Activated CD8-positive, alpha-beta T cell treated with anti-CD3 and anti-CD28 coated beads for 36 hours (primary cell): Measurements from ENCODE around the gene DNLZ. TPM values are rescaled to one million over a fixed set of nuclear protein-coding genes. Genes with fewer than 3 reads are reported as not detected.

Experiments
- ATAC-seq: fragments of 200-7000 bp; cut with Tn5 transposase; one replicate; pipeline ENCODE4 v1.10.0; 2021; ENCODE audit warnings: mild to moderate bottlenecking, moderate library complexity
- CTCF ChIA-PET: fragments of 350-600 bp; sonication (Branson Sonifier 250); formaldehyde crosslinking; loops from one replicate; lab custom pipeline; 2021; ENCODE audit warnings: antibody characterized with exemption; lab: Charles Lee
- POLR2A ChIA-PET: fragments of 350-600 bp; sonication (Branson Sonifier 250); formaldehyde crosslinking; loops from one replicate; lab custom pipeline; 2021; ENCODE audit warnings: antibody characterized with exemption; lab: Charles Lee
- DNase-seq: peaks from one replicate; pipeline ENCODE4 v3.0.0-alpha.2; 2020
- H3K27ac Mint-ChIP-seq: one replicate; pipeline ENCODE4 v1.8.0; 2021; ENCODE audit warnings: mild to moderate bottlenecking, mixed read lengths
- H3K27me3 Mint-ChIP-seq: one replicate; pipeline ENCODE4 v1.8.0; 2021; ENCODE audit warnings: mixed read lengths
- H3K36me3 Mint-ChIP-seq: one replicate; pipeline ENCODE4 v1.8.0; 2021; ENCODE audit warnings: low read depth, mixed read lengths
- H3K4me1 Mint-ChIP-seq: one replicate; pipeline ENCODE4 v1.8.0; 2021; ENCODE audit warnings: low read depth, mixed read lengths
- H3K4me3 Mint-ChIP-seq: one replicate; pipeline ENCODE4 v1.8.0; 2021; ENCODE audit warnings: mild to moderate bottlenecking, moderate library complexity, mixed read lengths
- H3K9me3 Mint-ChIP-seq: one replicate; pipeline ENCODE4 v1.8.0; 2021; ENCODE audit warnings: mixed read lengths
- CTCF ChIP-seq: fragments of 200-600 bp; IDR thresholded peaks from one replicate; pipeline ENCODE4 v1.8.0; 2022; ENCODE audit warnings: antibody characterized with exemption, mild to moderate bottlenecking
- intact Hi-C: fragments of 100-400 bp; cut with micrococcal nuclease; formaldehyde crosslinking; loops from one replicate; pipeline ENCODE4 v1.10.0; 2022
- total RNA-seq, 2 experiments: library from RNA; stranded (reverse); gene quantifications; one replicate each; pipeline ENCODE4 v1.2.3, GENCODE V29; 2021

Gene DNLZ
- total RNA-seq = 10 to 100 TPM; 16.1 to 17.4 TPM

GRCh38 chr9:136363106-136363948, at the start of gene DNLZ:
Gene DNLZ, minus strand, starts transcription at chr9:136363744. Its CDS starts 30 bp downstream, at chr9:136363714.
- peak; percentile 97 for DNase-seq
- TF ChIP-seq CTCF = peak; percentile 98
- peaks cover 7% of the 10 kb centered on the region for H3K36me3 Mint-ChIP-seq
- H3K27ac Mint-ChIP-seq = peak within 1 kb of the TSS; percentile 89
- intact Hi-C loops = no loop called here
- POLR2A ChIA-PET = interaction anchor here (0.6 to 1.9 kb wide), 22 partner anchors 9 to 396 kb away, joined by 3 to 14 read pairs (median 4); partner anchors contain the start of genes CARD9, ENTR1, GPSM1 and PMPCA
- CTCF ChIA-PET = interaction anchor here (0.7 to 2.5 kb wide), 18 partner anchors 12 to 120 kb away, joined by 3 to 14 read pairs (median 4); partner anchors contain the start of genes ENTR1 and PMPCA
- peaks cover 11% of the 10 kb centered on the region for H3K4me1 Mint-ChIP-seq
- peak; percentile 95 for ATAC-seq
- H3K9me3 Mint-ChIP-seq = no peaks in the 10 kb centered on the region
- no peaks in the 10 kb centered on the region for H3K27me3 Mint-ChIP-seq
- peak within 1 kb of the TSS; percentile 81 for H3K4me3 Mint-ChIP-seq

- CTCF ChIA-PET = interaction anchor here (1.0 to 1.9 kb wide), 2 partner anchors 12 to 71 kb away, joined by 3 to 6 read pairs; no protein-coding TSS in a partner anchor
- DNase-seq (no peak), ATAC-seq (no peak)
- POLR2A ChIA-PET = interaction anchor here (1.1 to 2.4 kb wide), 5 partner anchors 9 to 41 kb away, joined by 3 to 12 read pairs (median 3); no protein-coding TSS in a partner anchor
- Mint-ChIP-seq H3K4me1 (peaks cover 35% of the 10 kb centered on the region), H3K36me3 (peaks cover 73% of the 10 kb centered on the region), H3K27ac (peak overlapping the region; percentile 1), H3K9me3 (no peaks in the 10 kb centered on the region), H3K4me3 (no peak overlapping the region), H3K27me3 (no peaks in the 10 kb centered on the region)
- no peak for TF ChIP-seq CTCF
- intact Hi-C loops = no loop called here
Measured at GRCh38 chr9:136412962-136413361, 49.4 kb upstream of the DNLZ start.

GRCh38 chr9:136411378-136411777, 47.8 kb upstream of the DNLZ start:
- H3K27ac Mint-ChIP-seq = peak overlapping the region; percentile 93
- no peak for ATAC-seq
- no peaks in the 10 kb centered on the region for H3K27me3 Mint-ChIP-seq
- TF ChIP-seq CTCF = no peak
- peaks cover 71% of the 10 kb centered on the region for H3K36me3 Mint-ChIP-seq
- peaks cover 45% of the 10 kb centered on the region for H3K4me1 Mint-ChIP-seq
- intact Hi-C loops = no loop called here
- ChIA-PET POLR2A (interaction anchor here (0.6 to 1.4 kb wide), 4 partner anchors 15 to 93 kb away, joined by 3 read pairs; no protein-coding TSS in a partner anchor), CTCF (interaction anchor here (1.2 to 3.2 kb wide), 2 partner anchors 11 to 73 kb away, joined by 3 to 21 read pairs; partner anchors contain the start of gene SNAPC4)
- peak overlapping the region; percentile 97 for H3K4me3 Mint-ChIP-seq
- H3K9me3 Mint-ChIP-seq = no peaks in the 10 kb centered on the region
- DNase-seq = no peak

GRCh38 chr9:136410500-136411287, 47.1 kb upstream of the DNLZ start, which contains the start of the genes ENTR1 and PMPCA:
Gene ENTR1, minus strand, starts transcription at chr9:136410614. Its CDS starts 217 bp downstream, at chr9:136410397.
Gene PMPCA, plus strand, starts transcription at chr9:136410658. Its CDS starts 11 bp downstream, at chr9:136410669.
- H3K4me1 Mint-ChIP-seq = peaks cover 48% of the 10 kb centered on the region
- TF ChIP-seq CTCF = no peak
- intact Hi-C loops = no loop called here
- H3K27ac Mint-ChIP-seq = peak within 1 kb of the TSS; percentile 95
- ChIA-PET POLR2A (interaction anchor here (0.6 to 2.2 kb wide), 12 partner anchors 8 to 92 kb away, joined by 3 to 16 read pairs (median 4); partner anchors contain the start of gene DNLZ), CTCF (interaction anchor here (1.2 to 3.2 kb wide), 3 partner anchors 11 to 74 kb away, joined by 3 to 21 read pairs (median 6); partner anchors contain the start of genes DNLZ and SNAPC4)
- H3K4me3 Mint-ChIP-seq = peak within 1 kb of the TSS; percentile 97
- no peaks in the 10 kb centered on the region for H3K9me3 Mint-ChIP-seq
- DNase-seq (peak; percentile 97), ATAC-seq (peak; percentile 80)
- H3K36me3 Mint-ChIP-seq = peaks cover 69% of the 10 kb centered on the region
- no peaks in the 10 kb centered on the region for H3K27me3 Mint-ChIP-seq
